Caki2 (cell line): Measurements from ENCODE around the gene ZNF23. TPM values are rescaled to one million over a fixed set of nuclear protein-coding genes. Genes with fewer than 3 reads are reported as not detected.

Experiments
- DNase-seq: peaks from one replicate; pipeline ENCODE4 v3.0.0-alpha.2; 2015; ENCODE audit warnings: low read depth
- in situ Hi-C: cut with HindIII; loops from 2 replicates; pipeline ENCODE4 v1.10.0; 2016; ENCODE audit warnings: low sequenced_read_pairs, low pct_unique_long_range_greater_than_20kb, mixed read lengths
- total RNA-seq: library from RNA; depleted of rRNA; stranded (reverse); fragments of >200 nt; shearing (Covaris generic); gene quantifications from 2 replicates; pipeline ENCODE4 v1.2.3, GENCODE V29; 2014; ENCODE audit warnings: low replicate concordance; rRNA removed

The ZNF23 gene
- total RNA-seq, 1 experiment from 2014 or later, result 12.2 TPM

GRCh38 chr16:71408536-71408935 lies 53.5 kb downstream of the ZNF23 start:
- in situ Hi-C loops, result no loop called here

GRCh38 chr16:71407731-71408130 lies 54.3 kb downstream of the ZNF23 start:
- in situ Hi-C loops, result no loop called here
- DNase-seq, result no peak

More at GRCh38 chr16:71408536-71408935, 53.5 kb downstream of the ZNF23 start:
- DNase-seq, result no peak

- in situ Hi-C loops, result no loop called here
- DNase-seq, result no peak
These were observed 55.3 kb downstream of the ZNF23 start for GRCh38 chr16:71406724-71407123.

GRCh38 chr16:71406316-71406715 lies 55.7 kb downstream of the ZNF23 start:
- DNase-seq, result no peak
- in situ Hi-C loops, result no loop called here

- no peak for DNase-seq
- in situ Hi-C loops, result no loop called here
These were observed 57.7 kb downstream of the ZNF23 start for GRCh38 chr16:71404364-71404763.

GRCh38 chr16:71402674-71403073 lies 59.4 kb downstream of the ZNF23 start:
- in situ Hi-C loops, result no loop called here
- DNase-seq, result no peak

- in situ Hi-C loops, result no loop called here
- DNase-seq, result no peak
These were observed 60.0 kb downstream of the ZNF23 start for GRCh38 chr16:71402007-71402406.

- in situ Hi-C loops, result no loop called here
- no peak for DNase-seq
These were observed 62.1 kb downstream of the ZNF23 start for GRCh38 chr16:71399801-71400563.

Other genes starting within 250 kb of the ZNF23 start
- gene HYDIN, start 231.5 kb downstream of the ZNF23 start, total RNA-seq, result 0.95 and 3.8 TPM in 2 replicates
- gene CMTR2, start 172.8 kb downstream of the ZNF23 start, total RNA-seq, result 20.0 and 27.4 TPM in 2 replicates
- gene CALB2, start 103.5 kb downstream of the ZNF23 start, total RNA-seq, result 8.0 and 10.9 TPM in 2 replicates
- not detected in 2 replicates for gene TLE7, start 20.2 kb downstream of the ZNF23 start, total RNA-seq
- 0.98 and 3.0 TPM in 2 replicates for gene ZNF19, start 27.1 kb upstream of the ZNF23 start, total RNA-seq
- not detected in 2 replicates for gene CHST4, start 64.2 kb upstream of the ZNF23 start, total RNA-seq
- not detected in 2 replicates for gene TAT, start 114.8 kb upstream of the ZNF23 start, total RNA-seq
- not detected in 2 replicates for gene MARVELD3, start 163.9 kb upstream of the ZNF23 start, total RNA-seq